HG03095 (cell line): ENCODE data around the gene POU2AF1.

Experiments
- ATAC-seq: cut with Tn5 transposase; IDR thresholded peaks from one replicate; pipeline ENCODE4 v1.9.1; 2021; ENCODE audit warnings: moderate library complexity; ENCODE audit not compliant: unreplicated experiment

The POU2AF1 gene

GRCh38 chr11:111388842-111389241 lies 9.8 kb upstream of the POU2AF1 start:
- no peak for ATAC-seq

- no peak for ATAC-seq
These were observed 9.3 kb upstream of the POU2AF1 start for GRCh38 chr11:111388420-111388819.

- no peak for ATAC-seq
These were observed 8.3 kb upstream of the POU2AF1 start for GRCh38 chr11:111387363-111387762.

GRCh38 chr11:111386611-111387150 lies 7.6 kb upstream of the POU2AF1 start:
- ATAC-seq = no peak

GRCh38 chr11:111384494-111384893 lies 5.4 kb upstream of the POU2AF1 start:
- ATAC-seq = no peak

- no peak for ATAC-seq
These were observed 3.4 kb upstream of the POU2AF1 start for GRCh38 chr11:111382451-111382850.

GRCh38 chr11:111379602-111380136 lies 594 bp upstream of the POU2AF1 start:
- ATAC-seq = peak; percentile 47

- no peak for ATAC-seq
These were observed 752 bp downstream of the POU2AF1 start for GRCh38 chr11:111378185-111378860.

GRCh38 chr11:111376181-111376871 lies 2.7 kb downstream of the POU2AF1 start:
- no peak for ATAC-seq

GRCh38 chr11:111373590-111373989 lies 5.5 kb downstream of the POU2AF1 start:
- no peak for ATAC-seq

GRCh38 chr11:111372538-111372937 lies 6.5 kb downstream of the POU2AF1 start:
- no peak for ATAC-seq

GRCh38 chr11:111370902-111371578 lies 8.0 kb downstream of the POU2AF1 start:
- ATAC-seq = peak; percentile 29

- no peak for ATAC-seq
These were observed 8.7 kb downstream of the POU2AF1 start for GRCh38 chr11:111370270-111370901.

GRCh38 chr11:111368285-111368560 lies 10.9 kb downstream of the POU2AF1 start:
- ATAC-seq = no peak

GRCh38 chr11:111367411-111368284 lies 11.4 kb downstream of the POU2AF1 start:
- ATAC-seq = peak; percentile 53

- ATAC-seq = no peak
These were observed 12.3 kb downstream of the POU2AF1 start for GRCh38 chr11:111366560-111367410.

- ATAC-seq = no peak
These were observed 13.1 kb downstream of the POU2AF1 start for GRCh38 chr11:111365722-111366559.

- ATAC-seq = no peak
These were observed 14.6 kb downstream of the POU2AF1 start for GRCh38 chr11:111364503-111364902.
